Measurements from ENCODE around the gene ZNF521.

- TF ChIP-seq, protein P1, sequence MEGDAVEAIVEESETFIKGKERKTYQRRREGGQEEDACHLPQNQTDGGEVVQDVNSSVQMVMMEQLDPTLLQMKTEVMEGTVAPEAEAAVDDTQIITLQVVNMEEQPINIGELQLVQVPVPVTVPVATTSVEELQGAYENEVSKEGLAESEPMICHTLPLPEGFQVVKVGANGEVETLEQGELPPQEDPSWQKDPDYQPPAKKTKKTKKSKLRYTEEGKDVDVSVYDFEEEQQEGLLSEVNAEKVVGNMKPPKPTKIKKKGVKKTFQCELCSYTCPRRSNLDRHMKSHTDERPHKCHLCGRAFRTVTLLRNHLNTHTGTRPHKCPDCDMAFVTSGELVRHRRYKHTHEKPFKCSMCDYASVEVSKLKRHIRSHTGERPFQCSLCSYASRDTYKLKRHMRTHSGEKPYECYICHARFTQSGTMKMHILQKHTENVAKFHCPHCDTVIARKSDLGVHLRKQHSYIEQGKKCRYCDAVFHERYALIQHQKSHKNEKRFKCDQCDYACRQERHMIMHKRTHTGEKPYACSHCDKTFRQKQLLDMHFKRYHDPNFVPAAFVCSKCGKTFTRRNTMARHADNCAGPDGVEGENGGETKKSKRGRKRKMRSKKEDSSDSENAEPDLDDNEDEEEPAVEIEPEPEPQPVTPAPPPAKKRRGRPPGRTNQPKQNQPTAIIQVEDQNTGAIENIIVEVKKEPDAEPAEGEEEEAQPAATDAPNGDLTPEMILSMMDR (conservative IDR thresholded peaks at IDR 0.05): no peak
- no peak for TF ChIP-seq EZH2 (IDR thresholded peaks at IDR 0.05; ENCODE audit: low read depth)
Measured at GRCh38 chr18:25075331-25075730, 276.6 kb downstream of the ZNF521 start.

Measured in PC-9 (cell line).